HG03520 (cell line): ENCODE results near the gene COPS9.

Source experiments
- ATAC-seq: cut with Tn5 transposase; IDR thresholded peaks from one replicate; pipeline ENCODE4 v1.9.1; 2021; ENCODE audit warnings: mild to moderate bottlenecking, moderate library complexity; ENCODE audit not compliant: unreplicated experiment

The COPS9 gene

DNA sequence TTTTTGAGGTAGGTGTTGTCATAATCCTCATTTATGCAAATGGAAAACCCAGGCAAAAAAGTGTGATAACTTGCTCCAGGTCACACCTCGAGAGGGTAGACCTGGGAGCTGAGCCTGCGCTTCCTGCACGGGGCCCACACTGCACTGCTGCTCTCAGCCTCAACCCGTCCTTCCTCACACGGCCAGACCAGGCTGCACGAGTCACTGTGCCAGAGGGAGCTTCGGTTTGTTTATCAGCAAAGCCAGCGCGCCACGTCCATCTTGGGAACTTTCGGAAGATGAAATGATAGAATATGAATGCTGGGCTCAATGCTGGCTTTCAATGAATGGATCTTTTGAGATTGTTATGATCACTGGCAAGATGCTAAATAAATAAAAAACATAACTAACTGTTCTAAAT, 14.4 kb downstream of the COPS9 start:
- no peak for ATAC-seq

GRCh38 chr2:240121190-240121589, 14.9 kb downstream of the COPS9 start:
- no peak for ATAC-seq

DNA sequence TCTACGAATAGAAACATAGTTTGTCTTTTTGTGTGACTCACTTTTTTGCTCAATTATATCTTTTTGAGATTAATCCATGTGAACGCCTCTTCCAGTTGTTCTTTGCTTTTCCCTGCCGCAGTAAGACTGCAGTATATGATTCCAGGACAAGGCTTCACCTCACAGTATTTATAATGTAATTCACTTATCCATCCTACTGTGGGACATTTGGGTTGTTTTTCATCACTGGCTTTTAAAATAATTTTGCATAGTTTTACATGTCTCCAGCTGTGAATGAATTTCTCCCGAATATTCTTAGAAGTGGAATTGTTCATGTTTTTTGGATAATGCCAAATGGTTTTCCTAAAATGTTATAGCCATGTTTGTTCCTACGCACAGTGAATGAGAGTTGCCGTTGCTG, 21.9 kb downstream of the COPS9 start:
- no peak for ATAC-seq

- ATAC-seq: no peak
Observed at GRCh38 chr2:240112914-240113690, 23.0 kb downstream of the COPS9 start.

GRCh38 chr2:240111253-240111652, 24.9 kb downstream of the COPS9 start:
- no peak for ATAC-seq

- ATAC-seq: no peak
Observed at GRCh38 chr2:240109386-240109785, 26.7 kb downstream of the COPS9 start.

DNA sequence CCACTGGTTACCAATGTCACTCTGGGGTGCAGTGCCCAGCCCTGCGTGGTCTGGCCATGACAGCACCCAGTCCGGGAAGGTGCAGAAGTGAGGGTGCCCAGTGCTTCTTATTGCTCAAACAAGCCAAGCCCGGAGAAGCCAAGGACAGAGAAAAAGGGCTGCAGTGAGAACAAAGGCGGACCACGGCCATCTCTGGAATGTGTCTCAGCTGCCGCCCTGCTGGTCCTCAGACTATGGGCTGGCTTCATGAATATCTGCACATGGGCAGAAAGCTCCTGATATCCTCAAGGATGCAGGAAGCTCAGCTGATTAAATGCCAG, 28.7 kb downstream of the COPS9 start:
- ATAC-seq: no peak

- no peak for ATAC-seq
Observed at GRCh38 chr2:240106765-240107476, 29.2 kb downstream of the COPS9 start.

- no peak for ATAC-seq
Observed at GRCh38 chr2:240105982-240106381, 30.1 kb downstream of the COPS9 start.

DNA sequence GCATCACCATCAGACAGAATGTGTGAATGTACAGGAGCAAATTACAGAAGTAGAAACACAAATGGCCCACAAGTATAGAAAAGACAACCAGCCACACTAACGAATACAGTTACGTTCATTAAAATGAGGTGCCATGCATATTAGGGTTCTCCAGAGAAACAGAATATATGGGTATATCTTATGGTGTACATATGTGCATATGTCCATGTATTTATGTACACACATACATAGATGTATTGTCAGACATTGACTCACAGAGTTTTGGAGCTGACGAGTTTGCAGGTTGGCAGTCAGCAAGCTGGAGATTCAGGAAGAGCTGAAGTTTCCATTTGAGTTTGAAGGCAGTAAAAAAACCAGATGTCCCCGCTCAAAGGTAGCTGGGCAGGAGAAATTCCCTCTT, 33.0 kb downstream of the COPS9 start:
- ATAC-seq: no peak

GRCh38 chr2:240098349-240098748, 37.8 kb downstream of the COPS9 start:
- ATAC-seq: no peak

- no peak for ATAC-seq
Observed at GRCh38 chr2:240095556-240096523, 40.3 kb downstream of the COPS9 start.

DNA sequence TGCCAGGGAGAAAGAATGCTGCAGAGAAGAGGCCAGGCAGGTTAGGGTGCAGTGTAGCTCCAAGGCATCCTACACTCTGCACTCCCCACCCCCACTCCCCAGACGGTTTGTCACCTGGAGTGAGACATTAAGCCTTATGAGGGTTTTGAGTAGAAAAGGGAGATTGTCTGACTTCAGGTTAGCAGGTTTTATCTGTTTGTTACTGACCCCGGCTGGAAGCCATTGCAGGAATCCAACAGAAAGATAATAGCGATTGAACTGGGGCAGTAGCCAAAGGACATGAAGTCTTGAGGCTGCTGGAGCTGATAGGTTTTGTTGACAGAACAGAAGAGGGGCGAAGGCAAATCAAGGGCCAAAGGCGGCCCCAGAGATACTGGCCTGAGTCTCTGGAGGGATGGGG, 46.8 kb downstream of the COPS9 start:
- ATAC-seq: no peak

DNA sequence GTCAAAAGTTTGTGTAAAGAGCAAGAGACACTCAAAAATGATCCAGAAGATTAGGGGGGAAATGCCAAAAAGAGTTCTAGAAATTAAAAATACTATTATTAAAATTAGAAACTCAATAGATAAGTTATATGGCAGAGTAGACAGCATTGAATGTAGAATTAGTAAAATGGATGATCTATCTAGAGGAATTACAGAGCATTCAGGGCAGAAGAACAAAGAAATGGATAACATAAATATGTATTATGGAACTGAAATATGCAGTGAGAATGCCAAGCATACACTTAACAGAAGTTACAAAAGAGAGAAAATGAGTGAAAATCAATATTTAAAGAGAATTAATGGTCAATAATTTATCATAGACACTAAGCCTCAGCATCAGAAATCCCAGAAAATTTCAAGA, 49.5 kb downstream of the COPS9 start:
- ATAC-seq: no peak
